ENCODE measurements around the gene PDE7B. TPM values are rescaled to one million over a fixed set of nuclear protein-coding genes. Genes with fewer than 3 reads are reported as not detected.

PDE7B gene
- total and polyA plus RNA-seq, 2 donors (not counting 1 experiment from before 2014, with no cell fraction given), result 2.6 to 7.5 TPM

DNA sequence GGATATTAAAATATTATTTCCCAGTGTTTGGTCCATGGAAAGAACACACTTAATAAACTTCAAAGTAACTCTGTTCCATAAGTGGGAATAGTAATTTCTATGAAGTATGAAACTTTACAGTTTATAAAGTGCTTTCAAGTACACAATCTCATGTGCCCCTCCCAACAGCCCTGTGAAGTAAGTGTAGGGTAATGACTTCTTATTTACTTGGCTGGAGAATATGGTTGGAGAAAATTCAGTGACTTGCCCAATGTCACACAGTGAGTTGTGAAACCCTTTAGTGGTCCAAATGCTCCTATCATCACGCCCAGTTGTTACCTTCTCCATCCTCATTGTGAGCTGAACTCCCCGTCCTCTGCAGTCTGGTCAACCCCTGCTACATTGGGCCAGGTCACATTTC is 141.2 kb downstream of the PDE7B start:
- WGBS (ENCODE audit: insufficient coverage), result 80% methylated on average over 2 of the region's 2 CpGs

GRCh38 chr6:135993361-135993760 is 141.9 kb downstream of the PDE7B start:
- Histone ChIP-seq H3K9me3 (ENCODE audit: control extremely low read depth in 1 of 3, control insufficient read depth in 2 of 3, insufficient read depth in 1 of 3, low read length in 2 of 3) (peaks cover 0 to 1% (median 0%) of the 10 kb centered on the region in 3 donors), H3K4me3 (ENCODE audit: control extremely low read depth in 1 of 5, extremely low read depth in 1 of 5, insufficient read depth in 1 of 5, low read depth in 2 of 5, low read length in 4 of 5) (no peak overlapping the region), H3K27me3 (replicated peaks in 1 of 4; ENCODE audit: control extremely low read depth in 1 of 4, control insufficient read depth in 3 of 4, insufficient read depth in 4 of 4, low read length in 3 of 4) (no peaks in the 10 kb centered on the region), H3K36me3 (replicated peaks in 1 of 2; ENCODE audit: control extremely low read depth in 1 of 2, control insufficient read depth in 1 of 2, extremely low read depth in 1 of 2, insufficient read depth in 2 of 2, low read length in 1 of 2) (no peaks in the 10 kb centered on the region), H2AFZ (ENCODE audit: insufficient read depth, low read depth, low read length, poor library complexity, severe bottlenecking) (no peak overlapping the region), H4K20me1 (ENCODE audit: control insufficient read depth, insufficient read depth, low read length, poor library complexity, severe bottlenecking) (no peaks in the 10 kb centered on the region), H3K4me2 (replicated peaks; ENCODE audit: low read depth, low read length, poor library complexity, severe bottlenecking) (no peak overlapping the region), H3K9ac (ENCODE audit: low read length) (no peak overlapping the region), H3K4me1 (ENCODE audit: control insufficient read depth in 2 of 2, insufficient read depth in 2 of 2, low read length in 2 of 2) (no peaks in the 10 kb centered on the region), H3K27ac (ENCODE audit: low read length in 2 of 2) (no peak overlapping the region), H3K79me2 (ENCODE audit: control insufficient read depth, insufficient read depth, low read length) (no peaks in the 10 kb centered on the region)
- Mint-ChIP-seq H3K4me3 (no peak overlapping the region), H3K9me3 (ENCODE audit: insufficient read depth) (no peaks in the 10 kb centered on the region), H3K4me1 (peaks cover 6% of the 10 kb centered on the region), H3K27ac (no peak overlapping the region), H3K27me3 (no peaks in the 10 kb centered on the region)
- ATAC-seq (ENCODE audit: low read depth), result no peak
- no peak for TF ChIP-seq CTCF (IDR thresholded peaks at IDR 0.05)
- no peak for TF ChIP-seq EZH2 (IDR thresholded peaks at IDR 0.05; ENCODE audit: borderline replicate concordance, insufficient read depth, low read depth, low read length, poor library complexity, severe bottlenecking)
- DNase-seq, result no peak
- ChIA-PET CTCF (no interaction called here), POLR2A (no interaction called here)
- intact Hi-C loops (cut with micrococcal nuclease), result no loop called here
- WGBS (ENCODE audit: insufficient coverage), result 55% methylated on average over 2 of the region's 3 CpGs

More for the DNA sequence above, 141.2 kb downstream of the PDE7B start:
- Mint-ChIP-seq H3K27me3 (no peaks in the 10 kb centered on the region), H3K27ac (no peak overlapping the region), H3K4me3 (no peak overlapping the region), H3K4me1 (peaks cover 6% of the 10 kb centered on the region), H3K9me3 (ENCODE audit: insufficient read depth) (no peaks in the 10 kb centered on the region)
- no peak for DNase-seq
- TF ChIP-seq EZH2 (IDR thresholded peaks at IDR 0.05; ENCODE audit: borderline replicate concordance, insufficient read depth, low read depth, low read length, poor library complexity, severe bottlenecking), result no peak
- no peak for TF ChIP-seq CTCF (IDR thresholded peaks at IDR 0.05)
- intact Hi-C loops (cut with micrococcal nuclease), result no loop called here
- Histone ChIP-seq H3K4me2 (replicated peaks; ENCODE audit: low read depth, low read length, poor library complexity, severe bottlenecking) (no peak overlapping the region), H3K27me3 (replicated peaks in 1 of 4; ENCODE audit: control extremely low read depth in 1 of 4, control insufficient read depth in 3 of 4, insufficient read depth in 4 of 4, low read length in 3 of 4) (no peaks in the 10 kb centered on the region), H3K4me3 (ENCODE audit: control extremely low read depth in 1 of 5, extremely low read depth in 1 of 5, insufficient read depth in 1 of 5, low read depth in 2 of 5, low read length in 4 of 5) (no peak overlapping the region), H3K4me1 (ENCODE audit: control insufficient read depth in 2 of 2, insufficient read depth in 2 of 2, low read length in 2 of 2) (no peaks in the 10 kb centered on the region), H2AFZ (ENCODE audit: insufficient read depth, low read depth, low read length, poor library complexity, severe bottlenecking) (no peak overlapping the region), H4K20me1 (ENCODE audit: control insufficient read depth, insufficient read depth, low read length, poor library complexity, severe bottlenecking) (no peaks in the 10 kb centered on the region), H3K36me3 (replicated peaks in 1 of 2; ENCODE audit: control extremely low read depth in 1 of 2, control insufficient read depth in 1 of 2, extremely low read depth in 1 of 2, insufficient read depth in 2 of 2, low read length in 1 of 2) (no peaks in the 10 kb centered on the region), H3K79me2 (ENCODE audit: control insufficient read depth, insufficient read depth, low read length) (no peaks in the 10 kb centered on the region), H3K9me3 (ENCODE audit: control extremely low read depth in 1 of 3, control insufficient read depth in 2 of 3, insufficient read depth in 1 of 3, low read length in 2 of 3) (no peaks in the 10 kb centered on the region), H3K9ac (ENCODE audit: low read length) (no peak overlapping the region), H3K27ac (ENCODE audit: low read length in 2 of 2) (no peak overlapping the region)
- no peak for ATAC-seq (ENCODE audit: low read depth)
- CTCF ChIA-PET, result no interaction called here
- POLR2A ChIA-PET, result no interaction called here
